Fibroblast of skin of scalp (primary cell): ENCODE results near the gene TRIM7. TPM values are rescaled to one million over a fixed set of nuclear protein-coding genes. Genes with fewer than 3 reads are reported as not detected.

ENCODE experiments used
- DNase-seq: peaks from one replicate; pipeline ENCODE4 v3.0.0-alpha.2; 2013
- polyA plus RNA-seq, 2 experiments: library from polyadenylated mRNA; unstranded; fragments of 120-200 nt; gene quantifications; one replicate each; pipeline ENCODE4 v1.2.1, GENCODE V29; 2013; ENCODE audit not compliant: insufficient read length in 2 of 2

TRIM7 gene
- polyA plus RNA-seq (2013, experiment 1 of 2; ENCODE audit: insufficient read length), result 3.1 TPM
- 4.5 TPM for polyA plus RNA-seq (2013, experiment 2 of 2; ENCODE audit: insufficient read length)

DNA sequence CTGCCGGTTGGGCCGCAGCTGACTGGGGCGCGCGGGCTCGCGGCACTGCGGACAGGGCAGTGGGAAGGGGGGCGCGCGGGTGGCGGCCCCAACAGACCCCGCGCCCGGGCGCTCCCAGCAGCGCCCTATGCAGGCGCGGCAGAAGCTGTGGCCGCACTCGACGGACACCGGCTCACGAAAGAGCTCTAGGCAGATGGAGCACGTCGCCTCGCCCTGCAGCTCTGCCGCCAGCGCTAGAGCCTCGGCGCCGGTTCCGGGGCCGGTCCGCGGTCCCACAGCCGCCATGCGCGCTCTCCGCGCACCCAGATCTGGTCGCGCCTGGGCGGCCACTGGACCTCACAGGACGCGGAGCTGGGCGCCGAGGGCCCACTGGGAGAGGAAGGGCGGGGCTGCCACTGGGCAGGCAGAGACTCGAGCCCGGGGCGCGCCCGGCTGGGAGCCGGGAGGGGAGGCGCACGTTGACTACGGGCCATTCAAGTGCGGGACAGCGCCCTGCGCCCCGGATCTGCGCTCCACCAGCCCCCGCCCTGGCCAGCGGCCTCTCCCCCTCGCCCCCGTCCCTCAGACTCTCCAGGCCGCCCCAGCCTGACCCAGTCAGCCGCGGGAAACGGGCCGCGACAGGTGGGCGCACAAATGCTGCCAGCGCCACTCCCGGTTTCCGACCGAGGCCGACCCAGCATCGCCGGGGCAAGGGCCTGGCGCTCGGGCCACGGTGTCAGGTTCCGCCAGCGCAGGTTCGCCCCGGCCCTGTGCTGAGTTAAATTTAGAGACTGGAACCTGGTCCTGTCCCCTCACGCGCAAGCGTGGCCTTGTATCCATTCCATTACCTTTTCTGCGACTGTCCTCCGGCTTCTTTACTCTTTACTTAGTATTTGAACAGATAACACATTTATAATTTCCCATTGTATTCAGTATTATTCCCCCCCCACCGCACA is at the start of gene TRIM7:
TRIM7 (minus strand) TSS at position 371 of the 935 bp plus-strand sequence; CDS start at position 285, 86 bp downstream.
- peak; percentile 50 for DNase-seq

DNA sequence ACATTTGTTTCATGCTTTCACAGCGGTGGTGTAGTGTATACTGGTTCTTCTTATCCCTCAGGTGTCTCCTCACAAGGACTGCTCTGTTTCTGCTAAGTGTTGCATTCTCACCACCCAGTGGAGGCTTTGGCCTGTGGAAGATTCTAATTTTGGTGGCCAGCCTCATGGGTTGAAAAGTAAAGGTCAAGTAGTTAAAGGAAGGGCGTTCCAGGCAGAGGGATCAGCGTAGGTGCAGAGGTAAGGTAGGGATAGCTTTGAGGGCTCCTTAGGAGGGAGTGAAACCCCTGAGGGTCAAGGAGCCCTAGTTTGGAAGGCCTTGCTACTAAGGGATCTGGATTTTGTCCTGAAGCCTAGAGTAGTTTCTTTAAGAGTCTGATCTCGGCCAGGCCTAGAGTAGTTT is 43.3 kb upstream of the TRIM7 start:
- no peak for DNase-seq

DNA sequence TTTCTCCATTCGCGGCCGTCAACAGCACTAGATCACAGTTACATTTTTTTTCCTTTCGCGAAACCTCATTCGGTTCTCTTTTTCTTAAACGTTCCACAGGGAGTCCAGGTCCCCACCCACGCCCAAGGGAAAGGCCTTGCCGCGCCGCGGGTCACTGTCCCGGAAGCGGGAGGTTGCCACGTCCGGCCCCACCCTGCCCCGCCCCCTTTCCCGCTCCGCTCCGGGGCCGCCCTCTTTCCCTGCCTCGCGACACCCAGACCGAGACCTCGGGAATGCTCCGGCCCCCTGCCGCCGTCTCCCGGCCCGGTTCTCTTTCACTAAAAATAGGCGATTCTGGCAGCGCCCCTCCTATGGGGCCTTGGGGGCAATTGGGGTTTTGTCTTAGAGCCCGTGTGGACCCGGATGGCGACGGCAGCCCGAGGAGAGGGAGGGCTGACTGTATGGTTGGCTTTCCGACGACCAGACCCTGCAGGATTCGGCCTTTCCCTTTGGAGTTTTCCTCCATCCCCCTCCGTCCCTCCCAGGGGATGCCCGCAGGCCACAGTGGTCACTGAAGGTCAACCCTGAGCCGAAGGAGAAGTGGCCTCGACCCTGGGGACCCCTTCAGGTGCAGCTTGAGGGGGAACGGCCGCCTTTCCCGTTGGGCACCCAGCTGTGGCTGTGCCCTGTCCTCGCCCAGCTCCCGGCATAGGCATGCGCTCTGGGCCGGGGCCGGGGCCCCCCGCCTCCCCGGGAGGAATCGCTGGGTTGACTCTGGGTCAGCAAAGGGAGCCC is 41.5 kb upstream of the TRIM7 start:
- DNase-seq, result peak; percentile 92

DNA sequence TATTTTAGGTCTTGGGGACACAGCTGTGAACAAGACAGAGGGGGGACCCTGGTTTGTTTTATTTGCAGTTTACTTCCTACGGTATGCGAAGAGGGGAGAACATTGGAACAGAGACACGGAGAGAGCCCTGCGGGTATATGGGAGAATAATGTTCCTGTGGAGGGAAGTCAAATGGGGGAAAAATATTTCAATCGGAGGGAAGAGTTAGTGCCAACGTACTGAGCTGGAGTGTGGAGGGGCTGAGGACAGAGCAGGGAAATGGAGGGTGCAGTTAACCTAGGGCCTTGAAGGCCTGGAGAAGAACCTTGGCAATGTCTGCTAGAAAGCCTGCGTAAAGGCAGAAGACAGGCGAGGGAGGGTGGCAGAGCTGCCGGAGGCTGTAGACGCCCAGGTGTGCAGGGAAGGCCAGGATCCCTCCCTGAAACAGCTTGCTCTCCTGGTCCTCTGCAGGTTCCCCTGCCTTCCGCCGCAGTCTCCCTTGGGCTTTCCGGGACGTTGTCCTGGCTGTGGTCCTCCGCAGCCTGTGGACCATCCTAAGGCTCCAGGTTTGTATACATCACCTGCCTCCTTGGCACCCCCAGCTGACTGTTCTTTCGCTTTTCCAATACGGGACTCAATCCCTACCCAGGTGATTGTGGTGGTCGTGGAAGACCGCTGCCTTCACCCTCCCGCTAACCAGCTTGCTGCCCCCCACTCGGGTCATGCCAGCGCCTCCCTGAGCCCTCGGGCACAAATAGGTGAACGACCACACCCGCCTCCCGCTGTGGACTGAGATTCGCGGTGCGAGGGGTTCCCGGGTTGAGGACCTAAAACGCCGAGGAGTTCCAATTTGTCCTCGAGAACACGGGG is 40.7 kb upstream of the TRIM7 start:
- DNase-seq, result no peak

DNA sequence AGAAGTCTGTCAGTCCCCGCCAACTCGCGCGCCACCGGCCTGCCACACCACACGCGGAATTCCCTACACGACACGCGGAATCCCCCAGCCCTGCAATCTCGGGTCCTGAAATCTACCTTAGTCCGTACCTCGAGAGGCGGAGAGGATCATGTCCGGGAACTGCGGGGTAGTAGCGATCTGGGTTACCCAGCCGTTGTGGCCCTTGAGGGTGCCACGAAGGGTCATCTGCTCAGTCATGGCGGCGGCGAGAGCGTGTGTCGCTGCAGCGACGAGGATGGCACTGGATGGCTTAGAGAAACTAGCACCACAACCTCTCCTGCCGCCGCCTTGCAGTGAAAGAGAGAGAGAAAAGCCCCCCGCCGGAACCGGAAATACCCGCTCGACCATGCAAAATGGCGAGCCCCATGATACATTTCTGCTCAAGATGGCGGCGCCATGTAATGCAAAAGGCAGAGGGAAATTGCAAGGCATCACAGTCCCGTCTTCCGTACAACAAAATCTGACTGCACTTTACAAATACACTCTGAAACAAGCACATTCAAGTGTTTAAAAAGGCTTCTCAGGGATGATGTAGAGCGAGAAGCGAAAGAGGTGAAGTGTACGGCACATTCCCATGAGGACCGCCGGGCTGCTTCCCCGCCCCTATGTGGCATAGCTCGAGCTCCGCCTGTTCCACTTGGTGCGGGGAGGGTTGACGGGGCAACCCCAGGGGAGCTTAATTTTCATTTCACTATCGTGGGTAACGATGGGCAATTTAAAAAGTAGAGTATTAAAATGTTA is 38.8 kb upstream of the TRIM7 start, which contains the start of gene RACK1:
RACK1 (minus strand) TSS at position 343 of the 780 bp plus-strand sequence; CDS start at position 237, 106 bp downstream.
- peak; percentile 93 for DNase-seq

DNA sequence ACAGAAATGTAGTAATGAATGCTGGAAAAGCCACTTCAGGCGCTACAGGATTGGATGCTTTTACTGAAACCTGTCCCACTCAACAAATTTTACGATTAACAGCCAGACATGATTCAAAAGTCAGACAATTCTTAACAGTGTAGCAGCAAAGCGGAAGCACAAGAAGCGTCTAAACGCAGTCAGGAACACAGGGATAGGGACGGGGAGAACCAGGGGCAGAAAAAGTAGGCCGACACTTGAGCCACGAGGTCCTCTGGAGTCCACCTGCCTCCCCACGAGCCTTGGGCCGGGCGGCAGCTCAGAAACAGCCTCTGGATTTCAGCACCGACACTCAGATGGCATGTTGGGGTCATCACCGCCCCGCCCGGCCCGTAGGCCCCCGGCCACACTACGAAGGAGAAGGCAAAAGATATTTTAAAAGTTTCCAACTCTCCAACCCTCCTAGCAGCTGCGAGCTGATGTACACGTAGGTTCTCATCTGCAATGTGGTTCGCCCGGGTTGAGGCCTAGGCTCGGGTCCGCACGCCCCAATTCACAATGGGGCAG is 38.1 kb upstream of the TRIM7 start:
- DNase-seq, result no peak

DNA sequence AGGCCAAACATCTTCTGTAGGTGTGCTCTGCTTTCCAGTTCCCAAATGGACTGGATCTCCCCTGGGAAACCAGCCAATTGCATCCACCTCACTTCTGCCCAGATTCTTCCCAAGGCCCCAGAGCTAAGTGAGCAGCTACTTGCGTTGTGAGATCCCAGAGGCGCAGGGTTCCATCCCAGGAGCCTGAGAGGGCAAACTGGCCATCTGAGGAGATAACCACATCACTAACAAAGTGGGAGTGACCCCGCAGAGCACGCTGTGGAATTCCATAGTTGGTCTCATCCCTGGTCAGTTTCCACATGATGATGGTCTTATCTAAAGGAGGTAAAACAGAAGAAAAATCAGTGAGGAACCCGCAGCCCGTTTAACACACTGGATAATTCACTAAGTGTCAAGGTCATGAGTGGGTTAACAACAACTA is 37.0 kb upstream of the TRIM7 start:
- no peak for DNase-seq

DNA sequence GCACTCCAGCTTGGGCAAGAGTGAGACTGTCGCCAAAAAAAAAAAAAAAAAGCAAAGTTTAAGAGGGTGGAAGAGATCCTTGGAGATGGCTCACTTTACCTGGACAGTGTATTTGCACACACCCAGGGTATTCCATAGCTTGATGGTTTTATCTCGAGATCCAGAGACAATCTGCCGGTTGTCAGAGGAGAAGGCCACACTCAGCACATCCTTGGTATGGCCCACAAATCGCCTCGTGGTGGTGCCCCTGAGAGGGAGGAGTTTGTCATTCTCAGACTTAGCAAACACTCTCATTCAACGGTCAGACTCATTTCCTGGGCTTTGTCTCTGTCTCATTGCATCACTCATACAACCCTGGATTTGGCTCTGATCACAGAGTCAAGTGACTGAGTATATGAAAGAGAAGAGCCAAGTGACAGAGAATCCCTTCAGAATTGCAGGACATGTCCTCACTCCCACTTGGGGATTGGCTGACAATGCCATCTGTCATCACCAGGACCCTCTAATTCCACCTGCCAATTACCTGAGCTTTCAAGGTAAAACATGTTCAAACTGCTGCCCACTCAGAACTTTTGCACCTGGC is 36.5 kb upstream of the TRIM7 start:
- peak; percentile 74 for DNase-seq

DNA sequence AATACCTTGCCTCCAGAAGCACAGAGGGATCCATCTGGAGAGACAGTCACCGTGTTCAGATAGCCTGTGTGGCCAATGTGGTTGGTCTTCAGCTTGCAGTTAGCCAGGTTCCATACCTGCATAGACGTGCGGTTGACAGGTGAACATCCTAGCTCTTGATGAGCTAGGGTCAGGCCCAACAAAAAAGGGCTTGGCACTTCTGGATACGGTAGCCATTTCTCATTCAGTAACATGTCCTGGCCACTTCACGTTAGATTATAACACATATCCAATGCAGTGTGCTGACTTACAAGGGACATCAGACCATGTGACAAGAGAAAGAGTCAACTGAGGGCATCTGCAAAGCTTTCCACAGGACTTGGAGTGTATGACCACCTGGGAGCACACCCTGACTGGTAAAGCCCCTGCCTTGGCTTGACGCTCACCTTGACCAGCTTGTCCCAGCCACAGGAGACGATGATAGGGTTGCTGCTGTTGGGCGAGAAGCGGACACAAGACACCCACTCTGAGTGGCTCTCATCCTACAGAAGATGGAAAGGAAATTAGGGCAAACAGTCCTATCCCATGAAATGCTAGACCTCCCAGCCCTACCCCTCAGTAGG is 34.2 kb upstream of the TRIM7 start:
- no peak for DNase-seq

DNA sequence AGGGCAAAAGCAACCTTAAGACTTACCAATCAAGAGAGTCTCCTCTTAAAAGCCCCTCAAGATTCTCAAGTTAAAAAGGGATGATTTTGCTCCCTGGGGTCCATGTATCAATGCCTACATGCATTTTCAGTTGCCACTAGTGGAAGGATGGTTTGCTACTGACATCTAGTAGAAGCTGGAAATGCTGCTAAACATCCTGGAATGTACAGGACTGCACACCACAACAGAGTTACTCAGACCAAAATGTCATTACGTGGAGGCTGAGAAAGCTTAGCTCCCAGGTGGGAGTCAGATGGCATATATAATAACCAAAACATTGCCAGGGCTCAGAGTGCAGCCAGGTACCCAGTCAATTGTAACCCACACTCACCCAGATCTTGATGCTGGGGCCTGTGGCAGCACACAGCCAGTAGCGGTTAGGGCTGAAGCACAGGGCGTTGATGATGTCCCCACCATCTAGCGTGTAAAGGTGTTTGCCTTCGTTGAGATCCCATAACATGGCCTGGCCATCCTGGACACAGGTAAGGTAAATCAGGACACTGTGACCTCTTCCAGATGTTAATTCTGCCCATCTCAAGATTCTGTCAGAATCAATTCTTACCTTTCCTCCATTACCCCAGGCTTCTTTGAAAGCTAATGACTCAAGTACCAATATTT is 32.9 kb upstream of the TRIM7 start:
- no peak for DNase-seq

DNA sequence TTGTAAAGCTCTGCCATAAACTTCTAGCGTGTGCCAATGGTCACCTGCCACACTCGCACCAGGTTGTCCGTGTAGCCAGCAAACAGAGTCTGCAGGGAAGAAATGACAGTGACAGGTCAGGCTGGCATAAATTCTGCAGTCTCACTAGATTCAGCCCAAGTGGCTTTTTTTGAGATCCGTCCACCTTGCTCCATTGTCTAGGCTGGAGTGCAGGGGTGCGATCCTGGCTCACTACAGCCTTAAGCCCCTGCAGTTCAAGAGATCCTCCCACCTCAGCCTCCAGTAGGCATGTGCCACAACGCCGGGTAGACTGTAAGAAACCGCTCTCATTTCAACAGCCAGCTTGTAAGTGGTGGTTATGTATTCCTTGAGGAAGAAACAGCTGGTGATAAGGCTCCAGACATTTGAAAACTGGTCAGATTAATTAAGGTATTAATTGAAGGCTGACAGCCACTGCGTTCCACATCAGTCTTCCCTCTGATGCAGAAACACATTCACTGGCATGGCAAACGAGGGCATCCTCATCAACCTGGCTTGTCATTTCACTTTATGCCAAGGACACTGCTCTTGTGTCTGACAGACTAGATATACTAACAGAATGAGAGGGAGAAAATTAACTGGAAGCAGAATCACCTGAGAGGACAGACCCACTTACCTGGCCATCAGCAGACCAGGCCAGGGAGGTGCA is 32.1 kb upstream of the TRIM7 start:
- no peak for DNase-seq

DNA sequence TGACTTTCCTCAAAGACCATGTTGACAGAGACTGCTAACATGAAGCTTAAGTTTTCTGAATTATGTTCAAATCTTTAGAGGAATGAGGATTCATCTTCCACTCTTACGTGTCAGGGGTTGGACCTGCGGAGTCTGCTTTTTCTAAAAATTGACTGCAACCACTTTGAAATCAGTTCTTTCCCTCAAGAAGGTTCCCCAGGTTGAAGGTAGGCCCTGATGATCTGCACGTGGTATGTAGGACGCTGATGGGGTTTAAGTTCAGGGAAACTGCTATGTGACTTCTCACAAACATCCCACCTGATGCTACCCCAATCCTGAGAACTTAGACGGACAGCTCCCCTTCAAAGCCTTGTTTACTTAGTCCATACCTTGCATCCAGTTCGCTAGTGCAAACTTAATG is 31.5 kb upstream of the TRIM7 start:
- DNase-seq, result no peak

DNA sequence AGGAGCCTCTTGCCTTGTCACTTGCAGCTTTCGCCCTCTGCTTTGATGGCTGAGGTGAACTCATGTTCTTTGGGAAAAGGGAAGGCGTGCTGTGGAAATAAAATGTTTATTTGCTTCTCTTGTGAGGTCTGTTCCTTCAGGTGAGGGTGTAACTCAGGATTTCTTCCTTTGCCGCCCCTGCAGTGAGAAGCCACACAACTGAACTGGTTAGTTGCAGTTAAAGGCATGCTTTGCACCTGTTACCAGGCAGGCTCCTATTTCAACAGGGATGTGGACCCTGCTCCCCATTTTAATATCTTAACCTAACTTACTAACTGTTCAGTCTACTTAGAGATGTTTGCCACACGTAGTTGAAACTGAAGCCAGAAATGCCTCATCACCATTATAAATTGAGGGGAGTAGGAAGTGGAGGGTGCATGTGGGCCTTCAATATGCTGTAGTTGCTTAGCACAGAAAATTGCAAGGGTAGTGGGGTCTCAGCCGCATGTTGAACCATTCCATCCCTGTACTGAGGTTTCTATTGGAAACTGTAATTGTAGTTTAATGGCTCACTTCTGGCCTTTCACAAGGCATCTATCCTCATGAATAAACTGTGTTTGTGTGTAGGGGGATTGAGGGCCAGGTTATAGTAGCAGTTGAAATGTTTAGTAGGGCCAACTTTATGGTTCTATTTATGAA is 30.8 kb upstream of the TRIM7 start:
- DNase-seq, result no peak

DNA sequence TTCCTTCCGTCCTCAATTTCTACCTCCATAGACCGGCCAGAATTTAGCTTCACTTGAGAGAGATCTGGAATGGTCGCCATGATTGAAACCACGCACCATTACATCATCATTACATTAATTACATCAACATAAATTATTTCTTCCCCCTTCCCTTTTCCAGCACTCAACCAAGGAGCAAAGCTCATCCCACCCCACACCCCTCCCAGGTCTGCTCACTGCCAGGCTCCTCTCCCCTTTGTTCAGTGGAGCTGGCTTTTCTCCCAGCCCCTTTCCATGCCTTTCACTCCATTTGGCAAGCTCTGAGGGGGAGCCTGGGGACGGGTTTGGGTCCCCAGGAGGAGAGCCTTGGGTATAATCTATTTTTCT is 30.3 kb upstream of the TRIM7 start:
- no peak for DNase-seq

DNA sequence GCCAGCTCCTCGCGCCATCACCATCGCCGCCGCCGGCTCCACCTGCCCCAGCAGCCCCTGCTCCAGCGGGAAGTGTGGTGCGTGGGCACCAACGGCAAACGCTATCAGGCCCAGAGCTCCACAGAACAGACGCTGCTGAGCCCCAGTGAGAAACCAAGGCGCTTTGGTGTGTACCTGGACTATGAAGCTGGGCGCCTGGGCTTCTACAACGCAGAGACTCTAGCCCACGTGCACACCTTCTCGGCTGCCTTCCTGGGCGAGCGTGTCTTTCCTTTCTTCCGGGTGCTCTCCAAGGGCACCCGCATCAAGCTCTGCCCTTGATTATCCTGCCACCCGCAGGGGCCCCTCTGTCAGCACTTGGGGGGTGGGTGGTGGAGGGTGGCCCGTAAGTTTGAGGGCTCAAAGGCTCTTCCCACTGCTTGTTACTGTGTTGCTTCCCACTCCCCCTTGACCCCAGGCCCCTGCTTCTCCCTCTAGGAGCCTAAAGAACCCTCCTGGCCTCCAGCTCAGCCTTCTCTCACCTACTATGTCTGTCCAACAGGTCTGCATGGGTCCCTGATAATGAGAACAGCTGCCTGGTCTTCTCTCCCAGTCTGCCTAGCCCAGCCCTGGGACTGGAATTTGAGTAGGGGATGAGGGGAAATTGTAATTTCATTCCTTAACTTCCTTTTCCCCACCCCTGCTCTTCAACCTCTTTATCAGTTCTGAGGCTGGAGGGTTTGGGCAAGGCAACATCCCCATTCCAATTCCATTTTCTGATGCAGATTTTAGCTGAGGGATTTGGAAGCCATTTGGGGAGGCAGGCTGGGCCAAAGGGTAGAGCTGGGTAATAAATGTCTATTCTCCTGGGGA is 29.7 kb upstream of the TRIM7 start:
- peak; percentile 13 for DNase-seq

DNA sequence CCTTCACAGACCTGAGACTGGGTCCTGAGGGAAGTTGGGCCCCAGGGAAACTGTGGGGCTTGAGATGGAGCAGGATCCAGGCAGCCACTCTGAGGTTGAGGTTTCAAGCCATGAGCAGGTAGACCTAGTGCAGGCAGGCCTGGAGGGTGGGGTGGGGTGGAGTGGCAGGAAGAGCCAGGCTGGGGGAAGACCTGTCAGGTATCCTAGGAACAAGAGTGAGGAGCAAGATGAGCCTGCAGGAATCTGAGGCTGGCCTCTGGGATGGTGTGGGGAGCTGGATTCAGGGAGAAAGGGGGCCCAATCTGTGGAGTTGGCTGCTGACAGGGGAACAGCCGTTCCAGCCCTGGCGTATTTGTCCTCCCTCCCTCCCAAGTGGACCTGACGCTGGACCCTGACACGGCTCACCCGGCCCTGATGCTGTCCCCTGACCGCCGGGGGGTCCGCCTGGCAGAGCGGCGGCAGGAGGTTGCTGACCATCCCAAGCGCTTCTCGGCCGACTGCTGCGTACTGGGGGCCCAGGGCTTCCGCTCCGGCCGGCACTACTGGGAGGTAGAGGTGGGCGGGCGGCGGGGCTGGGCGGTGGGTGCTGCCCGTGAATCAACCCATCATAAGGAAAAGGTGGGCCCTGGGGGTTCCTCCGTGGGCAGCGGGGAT is 28.9 kb upstream of the TRIM7 start:
- no peak for DNase-seq
